Right cardiac atrium (tissue), 5 donors: Measurements from ENCODE around the gene ANKRD40CL. TPM values are rescaled to one million over a fixed set of nuclear protein-coding genes. Genes with fewer than 3 reads are reported as not detected.

Source experiments
- ATAC-seq, 2 donors: fragments of 200-7000 bp; cut with Tn5 transposase; one replicate each; pipeline versions ENCODE4 v1.8.0 to v1.9.1; 2020; ENCODE audit warnings: moderate library complexity in 2 of 2, mild to moderate bottlenecking in 1 of 2
- DNase-seq, 3 donors: peaks; one replicate each; pipeline ENCODE4 v3.0.0-alpha.2; 2020
- H3K27ac ChIP-seq: one replicate; pipeline ENCODE4 v1.5.1; 2013; ENCODE audit warnings: mild to moderate bottlenecking, low read length, control low read depth, moderate library complexity
- H3K27me3 ChIP-seq: one replicate; pipeline ENCODE4 v1.6.1; 2013; ENCODE audit not compliant: control insufficient read depth, insufficient read depth
- H3K4me1 ChIP-seq: one replicate; pipeline ENCODE4 v1.6.1; 2013; ENCODE audit warnings: low read length; ENCODE audit not compliant: control insufficient read depth, insufficient read depth
- H3K4me3 ChIP-seq: one replicate; pipeline ENCODE4 v1.5.1; 2013; ENCODE audit warnings: low read length, control low read depth
- H3K9me3 ChIP-seq: one replicate; pipeline ENCODE4 v1.6.1; 2013; ENCODE audit warnings: low read length; ENCODE audit not compliant: control insufficient read depth
- WGBS: extraction: QIAGEN DNeasy Blood & Tissue Kit; methylation state at CpG from one replicate; pipeline ENCODE4 v1.1.7; 2013; 5-methylcytosine and 5-hydroxymethylcytosine counted together
- intact Hi-C, 4 donors: fragments of 100-400 bp; cut with DNase I; formaldehyde crosslinking; loops; one replicate each; pipeline versions ENCODE4 v1.11.0 to v1.14.0; 2022 to 2023
- polyA plus RNA-seq: library from polyadenylated mRNA; stranded (reverse); fragments of 200-250 nt; gene quantifications from one replicate; pipeline ENCODE4 v1.2.3, GENCODE V29; 2013
- total RNA-seq, 4 donors: library from RNA; stranded (reverse); fragmentation: NEBNext Ultra II Directional; extraction: Animal tissue kit (Norgen Biotek cat#: 25700); gene quantifications; one replicate each; pipeline ENCODE4 v1.2.1, GENCODE V29; 2021
- donor health status: healthy with polysubstance abuse.
- donor health status: DM: no; HTN: yes; CAD: no.
- donor health status: DM: no; HTN: no; CAD: no.
- donor health status: DM: no; HTN: yes; CAD: no; lungs with severe emphysema.
- donor health status: DM: yes; HTN: yes; CAD: no.

The ANKRD40CL gene
- total and polyA plus RNA-seq, 5 donors, result not detected

- intact Hi-C loops, result no loop called here
- Histone ChIP-seq H3K27ac (no peak overlapping the region), H3K4me3 (no peak overlapping the region), H3K27me3 (no peaks in the 10 kb centered on the region), H3K9me3 (no peaks in the 10 kb centered on the region), H3K4me1 (peaks cover 5% of the 10 kb centered on the region)
- 50% methylated on average over 9 of the region's 9 CpGs for WGBS
- ATAC-seq (peak; percentile 17 to 20), DNase-seq (no peak)
Measured at GRCh38 chr17:50758989-50759544, 8.3 kb downstream of the ANKRD40CL start.

- no peaks in the 10 kb centered on the region for H3K27me3 ChIP-seq
- ATAC-seq, result no peak
- DNase-seq, result no peak
- no peak overlapping the region for H3K4me3 ChIP-seq
- intact Hi-C loops, result no loop called here
- H3K27ac ChIP-seq, result no peak overlapping the region
- H3K9me3 ChIP-seq, result no peaks in the 10 kb centered on the region
- 49% methylated on average over 5 of the region's 5 CpGs for WGBS
- H3K4me1 ChIP-seq, result peaks cover 5% of the 10 kb centered on the region
Measured at GRCh38 chr17:50758524-50758923, 8.8 kb downstream of the ANKRD40CL start.

GRCh38 chr17:50754521-50754920, 12.8 kb downstream of the ANKRD40CL start:
- Histone ChIP-seq H3K27ac (no peak overlapping the region), H3K4me3 (no peak overlapping the region), H3K27me3 (no peaks in the 10 kb centered on the region), H3K4me1 (peaks cover 5% of the 10 kb centered on the region), H3K9me3 (no peaks in the 10 kb centered on the region)
- WGBS, result 37% methylated on average over 2 of the region's 2 CpGs
- intact Hi-C loops, result no loop called here
- DNase-seq (no peak), ATAC-seq (no peak)

- Histone ChIP-seq H3K4me1 (no peaks in the 10 kb centered on the region), H3K27ac (no peak overlapping the region), H3K9me3 (no peaks in the 10 kb centered on the region), H3K27me3 (no peaks in the 10 kb centered on the region), H3K4me3 (no peak overlapping the region)
- intact Hi-C loops, result no loop called here
- no peak for DNase-seq
- WGBS, result 87% methylated on average over 6 of the region's 6 CpGs
- ATAC-seq, result no peak
Measured at GRCh38 chr17:50749245-50749644, 18.1 kb downstream of the ANKRD40CL start.

GRCh38 chr17:50745631-50746030, 21.7 kb downstream of the ANKRD40CL start:
- Histone ChIP-seq H3K4me1 (no peaks in the 10 kb centered on the region), H3K9me3 (no peaks in the 10 kb centered on the region), H3K27me3 (no peaks in the 10 kb centered on the region), H3K4me3 (no peak overlapping the region), H3K27ac (no peak overlapping the region)
- ATAC-seq, result no peak
- 91% methylated on average over 12 of the region's 12 CpGs for WGBS
- intact Hi-C loops, result no loop called here
- no peak for DNase-seq

GRCh38 chr17:50739098-50739497, 28.2 kb downstream of the ANKRD40CL start:
- ATAC-seq, result no peak
- H3K4me3 ChIP-seq, result no peak overlapping the region
- H3K27ac ChIP-seq, result no peak overlapping the region
- intact Hi-C loops, result no loop called here
- no peaks in the 10 kb centered on the region for H3K27me3 ChIP-seq
- H3K4me1 ChIP-seq, result no peaks in the 10 kb centered on the region
- H3K9me3 ChIP-seq, result no peaks in the 10 kb centered on the region
- no peak for DNase-seq
- 57% methylated on average over 2 of the region's 2 CpGs for WGBS

GRCh38 chr17:50737118-50737698, 30.1 kb downstream of the ANKRD40CL start:
- Histone ChIP-seq H3K4me1 (peaks cover 2% of the 10 kb centered on the region), H3K27me3 (no peaks in the 10 kb centered on the region), H3K9me3 (no peaks in the 10 kb centered on the region), H3K27ac (no peak overlapping the region), H3K4me3 (no peak overlapping the region)
- intact Hi-C loops, result no loop called here
- ATAC-seq, result no peak
- 88% methylated on average over 2 of the region's 2 CpGs for WGBS
- DNase-seq, result no peak

- DNase-seq (no peak), ATAC-seq (no peak)
- H3K27me3 ChIP-seq, result no peaks in the 10 kb centered on the region
- intact Hi-C loops, result no loop called here
- peaks cover 7% of the 10 kb centered on the region for H3K4me1 ChIP-seq
- WGBS, result 76% methylated on average over 3 of the region's 3 CpGs
- H3K9me3 ChIP-seq, result no peaks in the 10 kb centered on the region
- H3K4me3 ChIP-seq, result no peak overlapping the region
- H3K27ac ChIP-seq, result no peak overlapping the region
Measured at GRCh38 chr17:50735287-50735686, 32.0 kb downstream of the ANKRD40CL start.

GRCh38 chr17:50731575-50732460, 35.5 kb downstream of the ANKRD40CL start:
- no peaks in the 10 kb centered on the region for H3K27me3 ChIP-seq
- DNase-seq, result no peak
- no peak overlapping the region for H3K4me3 ChIP-seq
- peaks cover 13% of the 10 kb centered on the region for H3K4me1 ChIP-seq
- intact Hi-C loops, result no loop called here
- ATAC-seq, result peak in 1 of 2 donors; percentile 15
- 72% methylated on average over 7 of the region's 7 CpGs for WGBS
- peak overlapping the region; percentile 48 for H3K27ac ChIP-seq
- H3K9me3 ChIP-seq, result no peaks in the 10 kb centered on the region

- ATAC-seq (peak in 1 of 2 donors; percentile 25), DNase-seq (no peak)
- intact Hi-C loops, result no loop called here
- H3K4me1 ChIP-seq, result peaks cover 19% of the 10 kb centered on the region
- no peak overlapping the region for H3K4me3 ChIP-seq
- whole genome bisulfite sequencing, result 65% methylated on average over 5 of the region's 5 CpGs
- no peak overlapping the region for H3K27ac ChIP-seq
- no peaks in the 10 kb centered on the region for H3K9me3 ChIP-seq
- no peaks in the 10 kb centered on the region for H3K27me3 ChIP-seq
Measured at GRCh38 chr17:50728881-50729765, 38.2 kb downstream of the ANKRD40CL start.

- intact Hi-C loops, result no loop called here
- Histone ChIP-seq H3K27me3 (no peaks in the 10 kb centered on the region), H3K4me3 (no peak overlapping the region), H3K9me3 (no peaks in the 10 kb centered on the region), H3K27ac (no peak overlapping the region), H3K4me1 (peaks cover 21% of the 10 kb centered on the region)
- ATAC-seq (no peak), DNase-seq (no peak)
- 85% methylated on average over 2 of the region's 2 CpGs for WGBS
Measured at GRCh38 chr17:50728112-50728429, 39.2 kb downstream of the ANKRD40CL start.
